Ovary (tissue), 3 donors: ENCODE results near the gene USP17L18.
"Not testable (repeated sequence)": the region's sequence is repeated elsewhere in the genome, so short reads cannot be mapped to it uniquely, and the experiment has no call there.

Source experiments
- CTCF ChIP-seq, 3 donors: fragments of 450-650 bp in 2 of 3; fragments of 200-600 bp in 1 of 3; IDR thresholded peaks; one replicate each; pipeline versions ENCODE4 v1.5.1 to v1.8.0; 2016 to 2022; ENCODE audit warnings: antibody characterized with exemption in 3 of 3, mild to moderate bottlenecking in 1 of 3
- POLR2A ChIP-seq: fragments of 450-650 bp; IDR thresholded peaks from one replicate; pipeline ENCODE4 v1.6.1; 2017; ENCODE audit warnings: antibody characterized with exemption, mild to moderate bottlenecking, moderate library complexity
- donor health status: DM: no; HTN: no; CAD: no.

DNA sequence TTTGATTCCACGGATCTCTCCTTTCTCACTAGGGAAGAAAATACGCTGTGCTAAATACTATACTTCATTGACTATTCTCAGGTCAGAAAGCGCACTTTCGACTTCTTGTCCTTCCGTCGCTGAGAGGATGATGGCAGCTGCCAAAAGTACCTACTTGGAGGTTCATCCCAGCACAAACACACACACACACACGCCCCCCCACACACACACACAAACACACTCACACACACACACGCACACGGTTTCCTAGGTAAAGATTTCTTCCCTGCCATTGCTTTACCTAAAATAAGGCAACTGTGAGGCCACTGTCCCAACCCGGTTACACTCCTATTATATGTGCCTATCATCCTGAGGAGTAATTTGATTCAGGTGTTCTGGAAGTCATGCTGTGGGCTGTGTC, 23.3 kb downstream of the USP17L18 start:
- not testable (repeated sequence) for TF ChIP-seq CTCF (IDR thresholded peaks at IDR 0.05); POLR2A
